GM12865 (cell line): ENCODE measurements around the gene TMED4.

Source experiments
- DNase-seq: peaks from one replicate; pipeline ENCODE4 v3.0.0; 2010; ENCODE audit warnings: low read depth
- H3K4me3 ChIP-seq: 2 replicates; pipeline ENCODE4 v1.5.1; 2011; ENCODE audit warnings: mild to moderate bottlenecking, low read depth, low read length, control low read depth
- CTCF ChIP-seq: IDR thresholded peaks from 2 replicates; pipeline ENCODE4 v1.5.1; 2011; ENCODE audit warnings: low read length, control low read depth, low read depth, inconsistent platforms; ENCODE audit not compliant: insufficient read depth; ENCODE audit errors: missing control alignments

The TMED4 gene

GRCh38 chr7:44581879-44582603 lies at the start of gene TMED4:
Gene TMED4 (minus strand): TSS chr7:44582231. CDS start chr7:44582206, 25 bp downstream.
- peak within 1 kb of the TSS; percentile 75 for H3K4me3 ChIP-seq
- peak; percentile 100 for DNase-seq
- TF ChIP-seq CTCF: no peak

- no peak for TF ChIP-seq CTCF
- no peak for DNase-seq
- no peak overlapping the region for H3K4me3 ChIP-seq
Measured at GRCh38 chr7:44631458-44632115, 49.6 kb upstream of the TMED4 start.

GRCh38 chr7:44630792-44631457 lies 48.9 kb upstream of the TMED4 start:
- no peak overlapping the region for H3K4me3 ChIP-seq
- TF ChIP-seq CTCF: no peak
- DNase-seq: no peak

GRCh38 chr7:44629829-44630522 lies 47.9 kb upstream of the TMED4 start:
- no peak for TF ChIP-seq CTCF
- peak; percentile 68 for DNase-seq
- H3K4me3 ChIP-seq: no peak overlapping the region

- DNase-seq: no peak
- no peak for TF ChIP-seq CTCF
- H3K4me3 ChIP-seq: no peak overlapping the region
Measured at GRCh38 chr7:44626620-44627019, 44.6 kb upstream of the TMED4 start.

- H3K4me3 ChIP-seq: no peak overlapping the region
- no peak for TF ChIP-seq CTCF
- no peak for DNase-seq
Measured at GRCh38 chr7:44625526-44626471, 43.8 kb upstream of the TMED4 start.
